IMR-90 (cell line): Measurements from ENCODE around the gene TSPAN14. TPM values are rescaled to one million over a fixed set of nuclear protein-coding genes. Genes with fewer than 3 reads are reported as not detected.

Source experiments
- ATAC-seq: fragments of 200-7000 bp; cut with Tn5 transposase; 2 replicates; pipeline ENCODE4 v1.9.1; 2020; ENCODE audit warnings: low read depth, mild to moderate bottlenecking, moderate library complexity
- BruUV-seq: library from RNA; stranded (reverse); fragments of 400-500 nt; replicated peaks from 2 replicates; lab custom pipeline; 2021; lab: Mats Ljungman, UMichigan
- CTCF ChIA-PET: fragments of 300-600 bp; formaldehyde crosslinking; extraction: SDS; loops from one replicate; lab custom pipeline; 2021; ENCODE audit warnings: antibody characterized with exemption; lab: Yijun Ruan, JAX
- POLR2A ChIA-PET: fragments of 300-600 bp; sonication (Branson Sonifier 250); formaldehyde crosslinking; loops from one replicate; lab custom pipeline; 2022; ENCODE audit warnings: antibody characterized with exemption; ENCODE audit not compliant: unreplicated experiment; lab: Charles Lee
- DNase-seq: peaks from one replicate; pipeline ENCODE4 v3.0.0; 2013
- H2AFZ ChIP-seq: replicated peaks from 2 replicates; pipeline ENCODE3; 2013; ENCODE audit warnings: low read length, mild to moderate bottlenecking; ENCODE audit not compliant: poor library complexity
- H2AK5ac ChIP-seq: 2 replicates; pipeline ENCODE4 v1.6.1; 2013; ENCODE audit warnings: low read depth, low read length, inconsistent platforms
- H2AK9ac ChIP-seq: replicated peaks from 2 replicates; pipeline ENCODE3; 2013; ENCODE audit warnings: mild to moderate bottlenecking, low read depth, low read length, moderate library complexity; ENCODE audit not compliant: poor library complexity
- H2BK120ac ChIP-seq: 2 replicates; pipeline ENCODE4 v1.6.1; 2013; ENCODE audit warnings: low read depth, low read length, inconsistent platforms
- H2BK15ac ChIP-seq: 3 replicates; pipeline ENCODE4 v1.6.1; 2013; ENCODE audit warnings: low read depth, low read length, inconsistent platforms
- H2BK20ac ChIP-seq: 2 replicates; pipeline ENCODE4 v1.6.1; 2013; ENCODE audit warnings: low read depth, mild to moderate bottlenecking, inconsistent platforms, low read length, moderate library complexity
- H2BK5ac ChIP-seq: 2 replicates; pipeline ENCODE4 v1.6.1; 2013; ENCODE audit warnings: mild to moderate bottlenecking, low read depth, low read length, inconsistent platforms; ENCODE audit not compliant: poor library complexity, severe bottlenecking
- H3K14ac ChIP-seq: replicated peaks from 2 replicates; pipeline ENCODE4 v1.6.1; 2013; ENCODE audit warnings: low read depth, low read length, inconsistent platforms
- H3K18ac ChIP-seq: 2 replicates; pipeline ENCODE4 v1.6.1; 2013; ENCODE audit warnings: low read depth, low read length, control low read depth
- H3K23ac ChIP-seq: 2 replicates; pipeline ENCODE4 v1.6.1; 2013; ENCODE audit warnings: low read depth, low read length, inconsistent platforms
- H3K27ac ChIP-seq: 2 replicates; pipeline ENCODE4 v1.5.1; 2013; ENCODE audit warnings: mild to moderate bottlenecking, control low read depth, low read length; ENCODE audit not compliant: insufficient read depth
- H3K27me3 ChIP-seq: 2 replicates; pipeline ENCODE4 v1.6.1; 2013; ENCODE audit warnings: low read length; ENCODE audit not compliant: control insufficient read depth, insufficient read depth
- H3K36me3 ChIP-seq: 2 replicates; pipeline ENCODE4 v1.6.1; 2013; ENCODE audit warnings: low read length, mixed read lengths; ENCODE audit not compliant: control insufficient read depth, insufficient read depth
- H3K4ac ChIP-seq: 2 replicates; pipeline ENCODE4 v1.6.1; 2013; ENCODE audit warnings: low read depth, low read length, inconsistent platforms
- H3K4me1 ChIP-seq: 2 replicates; pipeline ENCODE4 v1.6.1; 2013; ENCODE audit warnings: low read length, mixed read lengths; ENCODE audit not compliant: control insufficient read depth, insufficient read depth
- H3K4me2 ChIP-seq: 2 replicates; pipeline ENCODE4 v1.6.1; 2013; ENCODE audit warnings: low read depth, mild to moderate bottlenecking, control low read depth, low read length, moderate library complexity
- H3K4me3 ChIP-seq: 2 replicates; pipeline ENCODE4 v1.5.1; 2013; ENCODE audit warnings: low read depth, mild to moderate bottlenecking, control low read depth, low read length, moderate library complexity; ENCODE audit not compliant: insufficient read depth
- H3K56ac ChIP-seq: 2 replicates; pipeline ENCODE4 v1.6.1; 2013; ENCODE audit warnings: low read length, inconsistent platforms; ENCODE audit not compliant: insufficient read depth; ENCODE audit errors: extremely low read depth
- H3K79me1 ChIP-seq, 2 experiments: 2 replicates each; pipeline ENCODE4 v1.6.1; 2013; ENCODE audit warnings: low read length in 2 of 2, inconsistent platforms in 1 of 2, low read depth in 1 of 2
- H3K9ac ChIP-seq: 2 replicates; pipeline ENCODE4 v1.6.1; 2013; ENCODE audit warnings: low read depth, low read length, control low read depth
- H3K9me1 ChIP-seq: 2 replicates; pipeline ENCODE4 v1.6.1; 2013; ENCODE audit warnings: low read length, inconsistent platforms; ENCODE audit not compliant: insufficient read depth
- H3K9me3 ChIP-seq: 2 replicates; pipeline ENCODE4 v1.6.1; 2013; ENCODE audit warnings: low read length; ENCODE audit not compliant: control insufficient read depth, insufficient read depth
- H4K20me1 ChIP-seq: 2 replicates; pipeline ENCODE4 v1.6.1; 2013; ENCODE audit warnings: low read length, inconsistent platforms; ENCODE audit not compliant: insufficient read depth
- H4K5ac ChIP-seq: 2 replicates; pipeline ENCODE4 v1.6.1; 2013; ENCODE audit warnings: mild to moderate bottlenecking, low read depth, low read length, control low read depth
- H4K8ac ChIP-seq, 2 experiments: 2 replicates each; pipeline ENCODE4 v1.6.1; 2013; ENCODE audit warnings: low read depth in 2 of 2, low read length in 2 of 2, control low read depth in 1 of 2, inconsistent platforms in 1 of 2
- H4K91ac ChIP-seq: 2 replicates; pipeline ENCODE4 v1.6.1; 2013; ENCODE audit warnings: low read depth, low read length, inconsistent platforms; ENCODE audit not compliant: insufficient read depth
- BHLHE40 ChIP-seq: fragments of 150-350 bp; IDR thresholded peaks from 2 replicates; pipeline ENCODE4 v1.6.1; 2016; ENCODE audit warnings: mild to moderate bottlenecking, low read depth, low read length
- CEBPB ChIP-seq: IDR thresholded peaks from 2 replicates; pipeline ENCODE4 v1.6.1; 2012; ENCODE audit warnings: low read depth, low read length, improper control_type of control experiment
- CHD1 ChIP-seq: IDR thresholded peaks from 2 replicates; pipeline ENCODE4 v1.6.1; 2012; ENCODE audit warnings: low read depth, low read length, improper control_type of control experiment
- FOS ChIP-seq: fragments of 150-350 bp; IDR thresholded peaks from 2 replicates; pipeline ENCODE4 v1.6.1; 2016; ENCODE audit warnings: low read depth, low read length
- MAFK ChIP-seq: IDR thresholded peaks from 2 replicates; pipeline ENCODE4 v1.6.1; 2012; ENCODE audit warnings: low read depth, low read length, improper control_type of control experiment
- MAZ ChIP-seq: IDR thresholded peaks from 2 replicates; pipeline ENCODE4 v1.6.1; 2012; ENCODE audit warnings: low read depth, mild to moderate bottlenecking, low read length, improper control_type of control experiment, moderate library complexity, borderline replicate concordance
- MXI1 ChIP-seq: IDR thresholded peaks from 2 replicates; pipeline ENCODE4 v1.6.1; 2012; ENCODE audit warnings: low read depth, mild to moderate bottlenecking, low read length, moderate library complexity, borderline replicate concordance
- NFE2L2 ChIP-seq: fragments of 150-350 bp; IDR thresholded peaks from 2 replicates; pipeline ENCODE4 v1.6.1; 2016; ENCODE audit warnings: low read depth, mild to moderate bottlenecking, low read length
- POLR2A ChIP-seq: IDR thresholded peaks from 2 replicates; pipeline ENCODE4 v1.6.1; 2012; ENCODE audit warnings: mild to moderate bottlenecking, low read depth, low read length
- RAD21 ChIP-seq: IDR thresholded peaks from 2 replicates; pipeline ENCODE4 v1.6.1; 2012; ENCODE audit warnings: low read length, improper control_type of control experiment
- RCOR1 ChIP-seq: IDR thresholded peaks from 2 replicates; pipeline ENCODE4 v1.6.1; 2012; ENCODE audit warnings: mild to moderate bottlenecking, low read length, improper control_type of control experiment; ENCODE audit not compliant: insufficient replicate concordance
- RFX5 ChIP-seq: IDR thresholded peaks from 2 replicates; pipeline ENCODE4 v1.8.0; 2012; ENCODE audit warnings: low read depth, mild to moderate bottlenecking, low read length, moderate library complexity
- SMC3 ChIP-seq: fragments of 150-350 bp; IDR thresholded peaks from 2 replicates; pipeline ENCODE4 v1.6.1; 2016; ENCODE audit warnings: low read depth, mild to moderate bottlenecking, antibody characterized with exemption, low read length, moderate library complexity
- WGBS, 2 experiments: methylation state at CpG; one replicate each; pipeline versions ENCODE4 v1.1.5 to v1.1.7; 2013; ENCODE audit warnings: missing lambda C conversion rate in 2 of 2; ENCODE audit not compliant: insufficient read length in 1 of 2; ENCODE audit errors: extremely low coverage in 2 of 2; 5-methylcytosine and 5-hydroxymethylcytosine counted together
- dilution Hi-C: fragments of 300-500 bp; cut with HindIII; formaldehyde crosslinking; loops from one replicate; pipeline ENCODE4 v1.14.3; 2018; ENCODE audit warnings: low sequenced_read_pairs; ENCODE audit not compliant: unreplicated experiment
- in situ Hi-C: fragments of 300-500 bp; cut with MboI; formaldehyde crosslinking; loops from 3 replicates; pipeline ENCODE4 v1.14.3; 2019; ENCODE audit warnings: low sequenced_read_pairs, inconsistent platforms, mixed read lengths
- intact Hi-C: fragments of 100-400 bp; cut with micrococcal nuclease; formaldehyde crosslinking; loops from 2 replicates; pipeline ENCODE4 v1.10.0; 2022
- polyA plus RNA-seq, 3 experiments: library from polyadenylated mRNA; depleted of rRNA; stranded (reverse); fragments of >200 nt; gene quantifications; 2 replicates each; pipeline ENCODE4 v1.2.3, GENCODE V29; 2012; ENCODE audit warnings: low replicate concordance in 1 of 3
- total RNA-seq: library from RNA; depleted of rRNA; stranded (reverse); fragments of >200 nt; gene quantifications from 2 replicates; pipeline ENCODE4 v1.2.3, GENCODE V29; 2012
- TF ChIP-seq, protein P1 (sequence below): fragments of 150-350 bp; IDR thresholded peaks from 2 replicates; pipeline ENCODE4 v1.6.1; 2016; ENCODE audit warnings: low read depth, mild to moderate bottlenecking, low read length, moderate library complexity, borderline replicate concordance
- TF ChIP-seq, protein P2 (sequence below): fragments of 150-350 bp; IDR thresholded peaks from 2 replicates; pipeline ENCODE4 v1.6.1; 2017; ENCODE audit warnings: mild to moderate bottlenecking, antibody characterized with exemption, low read length, low read depth

TSPAN14 gene
- total and polyA plus RNA-seq, 2 of the 4 experiments (the other 2 are of a cell fraction), result 18.5 to 43.0 TPM

DNA sequence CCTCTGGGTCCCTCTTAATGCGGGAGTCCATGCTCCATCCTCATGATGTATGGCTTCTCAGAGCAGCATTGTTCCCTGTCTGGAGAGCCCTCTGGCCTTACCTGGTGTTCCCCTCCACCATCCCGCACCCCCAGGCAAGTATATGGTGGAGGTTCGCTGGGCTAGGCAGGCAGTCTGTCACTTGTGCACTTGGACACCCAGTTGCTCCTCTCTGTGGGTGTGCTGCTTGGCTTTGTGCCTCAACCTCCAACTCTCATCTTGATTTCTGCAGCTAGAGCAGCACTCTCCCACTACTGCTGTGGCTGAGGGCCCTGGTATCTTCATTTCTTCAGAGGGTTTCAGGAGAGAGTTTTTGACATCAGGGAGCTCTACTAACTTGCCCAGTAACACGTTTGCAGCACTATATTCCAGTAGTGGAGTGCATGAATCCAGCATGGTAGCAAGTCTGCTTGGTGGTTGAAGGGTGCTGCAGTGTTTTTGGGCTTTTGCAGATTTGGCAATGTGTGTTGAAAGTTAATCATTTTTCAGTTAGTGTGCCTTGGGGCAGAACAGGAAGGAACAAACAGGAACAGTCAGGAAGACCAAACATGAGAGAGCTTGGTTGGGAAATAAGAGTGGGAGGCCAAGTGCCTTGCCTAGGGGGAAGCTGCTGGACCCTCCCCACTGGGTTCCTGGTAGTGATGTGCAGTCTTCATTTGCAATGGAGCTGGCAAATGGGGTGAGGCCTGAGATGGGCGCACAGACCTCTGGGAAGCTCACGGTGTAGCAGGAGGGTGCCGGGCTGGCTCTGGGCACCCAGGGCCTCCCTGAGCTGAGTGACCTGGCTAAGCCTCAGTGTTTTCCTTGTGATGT is 37.4 kb downstream of the TSPAN14 start:
- H2BK120ac ChIP-seq, result no peak overlapping the region
- H2BK15ac ChIP-seq, result no peak overlapping the region
- H2BK5ac ChIP-seq, result no peak overlapping the region
- H3K18ac ChIP-seq, result no peak overlapping the region
- H2AFZ ChIP-seq, result no peak overlapping the region
- peaks cover 25% of the 10 kb centered on the region for H4K20me1 ChIP-seq
- intact Hi-C loops (no loop called here), in situ Hi-C loops (no loop called here), dilution Hi-C loops (no loop called here)
- POLR2A ChIA-PET, result no interaction called here
- H2AK5ac ChIP-seq, result no peak overlapping the region
- no peak overlapping the region for H3K4ac ChIP-seq
- no peak overlapping the region for H4K8ac ChIP-seq
- no peak overlapping the region for H3K4me3 ChIP-seq
- WGBS, 2 experiments, result 100% methylated on average over 2 of the region's 7 CpGs; no CpG with 5 or more reads in 1 of the 2 experiments
- BruUV-seq, result no TSS peak
- no peak overlapping the region for H3K56ac ChIP-seq
- no peak overlapping the region for H3K4me2 ChIP-seq
- no peak overlapping the region for H4K5ac ChIP-seq
- ATAC-seq (no peak), DNase-seq (no peak)
- H3K4me1 ChIP-seq, result peaks cover 2% of the 10 kb centered on the region; the same call in 1 of the 2 replicates
- no peak overlapping the region for H3K14ac ChIP-seq
- no peak overlapping the region for H3K23ac ChIP-seq
- peaks cover 33 to 79% of the 10 kb centered on the region in 2 experiments for H3K79me1 ChIP-seq
- peaks cover 23% of the 10 kb centered on the region for H3K36me3 ChIP-seq
- no peak overlapping the region for H2BK20ac ChIP-seq
- no peak overlapping the region for H3K9ac ChIP-seq
- no peak overlapping the region for H2AK9ac ChIP-seq
- CTCF ChIA-PET, result no interaction called here
- H3K9me1 ChIP-seq, result peaks cover 26% of the 10 kb centered on the region
- H3K9me3 ChIP-seq, result no peaks in the 10 kb centered on the region
- H3K27ac ChIP-seq, result no peak overlapping the region
- H3K27me3 ChIP-seq, result no peaks in the 10 kb centered on the region
- no peak overlapping the region for H4K91ac ChIP-seq
- TF ChIP-seq RFX5, result no peak
- TF ChIP-seq NFE2L2, result no peak
- TF ChIP-seq BHLHE40, result no peak
- no peak for TF ChIP-seq CHD1
- TF ChIP-seq FOS, result no peak
- TF ChIP-seq MAZ, result no peak
- TF ChIP-seq MXI1, result no peak
- no peak for TF ChIP-seq SMC3
- TF ChIP-seq, protein P1, sequence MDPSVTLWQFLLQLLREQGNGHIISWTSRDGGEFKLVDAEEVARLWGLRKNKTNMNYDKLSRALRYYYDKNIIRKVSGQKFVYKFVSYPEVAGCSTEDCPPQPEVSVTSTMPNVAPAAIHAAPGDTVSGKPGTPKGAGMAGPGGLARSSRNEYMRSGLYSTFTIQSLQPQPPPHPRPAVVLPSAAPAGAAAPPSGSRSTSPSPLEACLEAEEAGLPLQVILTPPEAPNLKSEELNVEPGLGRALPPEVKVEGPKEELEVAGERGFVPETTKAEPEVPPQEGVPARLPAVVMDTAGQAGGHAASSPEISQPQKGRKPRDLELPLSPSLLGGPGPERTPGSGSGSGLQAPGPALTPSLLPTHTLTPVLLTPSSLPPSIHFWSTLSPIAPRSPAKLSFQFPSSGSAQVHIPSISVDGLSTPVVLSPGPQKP, result no peak
- TF ChIP-seq, protein P2, sequence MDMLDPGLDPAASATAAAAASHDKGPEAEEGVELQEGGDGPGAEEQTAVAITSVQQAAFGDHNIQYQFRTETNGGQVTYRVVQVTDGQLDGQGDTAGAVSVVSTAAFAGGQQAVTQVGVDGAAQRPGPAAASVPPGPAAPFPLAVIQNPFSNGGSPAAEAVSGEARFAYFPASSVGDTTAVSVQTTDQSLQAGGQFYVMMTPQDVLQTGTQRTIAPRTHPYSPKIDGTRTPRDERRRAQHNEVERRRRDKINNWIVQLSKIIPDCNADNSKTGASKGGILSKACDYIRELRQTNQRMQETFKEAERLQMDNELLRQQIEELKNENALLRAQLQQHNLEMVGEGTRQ, result no peak
- no peak for TF ChIP-seq POLR2A
- no peak for TF ChIP-seq RAD21
- TF ChIP-seq CEBPB, result no peak
- no peak for TF ChIP-seq MAFK
- TF ChIP-seq RCOR1, result no peak
